CD4-positive, alpha-beta T cell treated with Interleukin-17A for 4 hours (primary cell): ENCODE measurements around the gene NCAPH2.
A peak's percentile ranks its signal among the peaks of the same experiment; 100 is the strongest.

Experiments used
- DNase-seq: peaks from one replicate; pipeline ENCODE4 v3.0.0-alpha.2; 2020; ENCODE audit warnings: mixed read lengths

The NCAPH2 gene

DNA sequence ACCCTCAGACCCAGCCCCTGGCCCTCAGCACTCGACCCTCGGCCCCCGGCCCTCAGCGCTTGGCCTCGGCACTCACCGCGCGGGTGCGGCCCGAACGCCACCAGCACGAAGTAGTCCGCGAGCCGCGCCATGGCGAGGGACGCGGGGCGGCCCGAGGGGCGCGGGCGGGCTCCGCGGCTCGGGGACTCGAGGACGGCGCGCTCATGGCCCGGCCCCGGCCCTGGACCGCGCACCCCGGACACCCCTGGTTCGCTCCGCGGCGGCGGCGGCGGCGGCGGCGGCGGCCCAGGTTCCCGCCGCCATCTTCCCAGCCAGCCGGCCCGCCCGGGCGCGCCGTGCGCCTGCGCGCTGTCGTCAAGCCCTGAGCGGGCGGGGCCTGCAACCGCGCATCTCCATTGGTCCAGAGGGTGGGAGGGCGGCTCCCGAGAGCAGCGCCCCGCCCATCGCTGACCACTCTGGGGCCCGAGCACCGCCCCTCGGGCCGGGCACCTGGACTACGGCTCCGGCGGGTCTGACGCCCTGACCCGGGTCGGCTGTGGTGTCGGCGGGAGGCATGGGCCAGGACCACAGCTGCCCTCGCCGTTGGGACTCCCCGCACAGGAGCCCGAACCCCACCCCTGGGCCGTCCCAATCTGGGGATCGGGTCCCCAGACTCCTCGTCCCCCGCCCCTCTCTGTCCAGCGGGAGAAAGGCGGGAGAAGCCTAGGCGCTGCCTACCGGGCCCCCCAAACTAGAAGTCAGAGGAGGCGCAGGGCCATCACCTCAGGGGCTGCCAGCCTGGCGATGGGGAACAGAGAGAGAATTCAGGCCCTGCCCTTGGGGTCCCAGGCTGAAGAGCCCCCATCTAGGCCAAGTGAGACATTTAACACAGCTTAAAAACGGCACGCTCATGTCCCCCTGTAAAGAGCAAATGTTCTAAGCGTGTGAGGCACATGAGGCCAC lies 33.0 kb upstream of the NCAPH2 start, which contains the start of gene SBF1:
SBF1 (minus strand) TSS at position 326 of the 942 bp plus-strand sequence; CDS start at position 131, 195 bp downstream.
- DNase-seq: peak; percentile 91

DNA sequence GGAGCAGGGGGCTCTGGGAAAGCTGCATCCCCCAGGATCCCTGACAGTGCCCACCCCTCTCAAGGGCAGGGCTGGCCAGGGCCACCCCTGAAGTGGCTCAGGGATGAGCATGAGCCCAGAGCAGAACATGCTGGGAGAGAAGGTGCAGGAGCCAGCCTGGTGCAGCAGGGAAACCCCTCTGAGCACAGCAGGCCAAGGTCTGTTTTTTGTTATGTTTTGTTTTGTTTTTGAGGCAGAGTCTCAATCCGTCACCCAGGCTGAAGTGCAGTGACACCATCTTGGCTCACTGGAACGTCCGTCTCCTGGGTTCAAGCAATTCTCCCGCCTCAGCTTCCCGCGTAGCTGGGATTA lies 32.4 kb upstream of the NCAPH2 start:
- DNase-seq: no peak

DNA sequence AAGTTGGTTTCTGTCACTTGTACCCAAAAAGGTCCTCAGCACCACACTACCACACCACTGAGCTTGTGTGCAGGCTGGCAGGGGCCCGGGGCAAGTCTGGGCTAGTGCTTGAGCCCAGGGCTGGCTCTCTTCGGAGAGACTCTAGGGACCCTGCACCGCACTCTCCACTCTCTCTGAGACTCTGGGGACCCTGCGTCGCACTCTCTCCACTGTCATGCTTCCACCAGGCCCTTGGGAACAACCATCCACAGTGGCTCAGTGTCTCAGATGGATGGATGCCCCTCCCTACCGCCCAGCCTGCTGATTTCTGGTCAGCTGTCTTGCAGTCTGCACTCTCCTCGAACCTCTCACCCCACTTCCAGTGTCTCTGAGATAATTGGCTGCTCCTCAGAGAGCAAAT lies 31.2 kb upstream of the NCAPH2 start:
- no peak for DNase-seq

DNA sequence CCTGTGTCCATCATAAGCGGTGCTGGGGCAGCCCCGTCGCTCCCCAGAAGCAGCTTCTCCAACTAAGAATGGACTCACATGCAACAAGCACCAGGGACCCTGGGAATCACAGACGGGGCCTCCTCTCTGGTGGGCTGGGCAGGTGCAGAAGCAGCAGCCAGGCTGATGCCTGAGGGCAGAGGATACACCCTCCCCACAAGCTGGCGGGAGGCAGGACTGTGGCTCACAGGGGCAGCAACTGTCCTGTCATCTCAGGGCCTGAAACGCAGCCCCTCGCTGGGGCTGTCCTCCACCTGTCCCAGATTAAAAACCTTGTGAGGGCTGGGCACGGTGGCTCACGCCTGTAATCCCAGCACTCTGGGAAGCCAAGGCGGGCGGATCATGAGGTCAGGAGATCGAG lies 30.1 kb upstream of the NCAPH2 start:
- no peak for DNase-seq

DNA sequence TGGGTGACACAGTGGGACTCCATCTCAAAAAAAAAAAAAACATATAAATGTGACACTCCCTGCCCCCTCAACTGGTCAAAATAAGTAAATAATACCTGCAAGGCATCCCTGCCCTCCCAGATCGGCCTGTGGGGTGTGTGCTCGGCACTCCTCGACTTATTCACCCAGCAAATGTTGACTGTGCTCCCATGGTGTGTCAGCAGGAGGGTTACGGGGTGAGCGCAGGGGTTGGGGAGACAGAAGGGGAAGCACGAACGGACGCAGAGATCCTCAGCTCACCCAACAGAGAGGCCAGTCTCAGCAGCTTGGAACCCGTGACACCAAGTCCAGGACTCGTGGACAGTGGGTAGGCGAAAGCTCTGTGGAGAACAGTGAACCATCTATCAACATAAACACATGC lies 28.3 kb upstream of the NCAPH2 start:
- no peak for DNase-seq

DNA sequence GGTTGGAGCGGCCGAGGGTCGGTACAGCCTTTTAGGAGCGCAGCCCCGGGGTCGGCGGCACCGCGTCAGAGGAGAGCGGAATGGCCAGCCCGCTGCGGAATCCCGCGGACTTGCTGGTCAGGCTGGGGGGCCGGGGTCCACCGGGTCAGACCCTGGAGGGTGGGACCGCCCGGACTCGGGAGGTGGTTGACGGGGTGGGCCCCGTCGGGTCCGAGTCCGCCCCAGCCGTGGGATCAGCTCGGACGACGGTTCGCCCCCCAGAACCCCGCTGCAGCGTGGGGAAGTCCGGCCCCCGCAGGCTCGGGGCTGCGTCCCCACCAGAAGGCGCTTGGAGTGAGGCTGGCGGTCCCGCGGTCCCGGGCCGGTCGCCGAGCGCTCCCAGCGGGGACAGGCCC lies 27.0 kb upstream of the NCAPH2 start:
- DNase-seq: no peak

DNA sequence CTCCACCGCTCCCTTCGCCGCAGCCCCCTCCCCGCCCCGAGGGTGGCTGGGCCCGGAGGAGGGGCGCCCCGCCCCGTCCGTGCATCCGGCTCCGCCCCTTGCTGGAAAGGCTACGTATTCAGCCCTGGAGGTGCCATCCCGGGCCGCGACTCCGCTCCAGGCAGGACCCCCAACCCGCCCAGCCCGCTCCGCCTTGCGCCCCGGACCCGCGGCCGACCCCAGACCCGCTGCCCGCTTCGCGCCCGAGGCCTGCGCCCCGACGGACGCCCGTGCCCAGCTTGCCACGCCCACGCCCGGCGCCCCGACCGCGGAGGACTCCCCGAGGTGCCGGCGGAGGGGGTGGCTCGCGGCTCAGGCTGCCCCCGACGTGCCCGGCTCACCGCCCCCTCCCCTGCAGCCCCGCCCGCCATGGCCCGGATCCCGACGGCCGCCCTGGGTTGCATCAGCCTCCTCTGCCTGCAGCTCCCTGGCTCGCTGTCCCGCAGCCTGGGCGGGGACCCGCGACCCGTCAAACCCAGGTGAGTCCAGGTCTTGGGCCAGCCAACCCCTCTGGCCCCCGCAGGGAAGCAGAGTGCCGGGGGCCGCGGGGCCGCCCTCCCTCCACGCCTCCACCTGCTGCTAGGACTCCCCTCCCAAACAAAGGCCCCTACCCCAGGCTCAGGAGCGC lies 26.5 kb upstream of the NCAPH2 start, which contains the start of gene ADM2:
ADM2 (plus strand) TSS at position 104 of the 667 bp plus-strand sequence; CDS start at position 409, 305 bp downstream.
- peak; percentile 86 for DNase-seq

DNA sequence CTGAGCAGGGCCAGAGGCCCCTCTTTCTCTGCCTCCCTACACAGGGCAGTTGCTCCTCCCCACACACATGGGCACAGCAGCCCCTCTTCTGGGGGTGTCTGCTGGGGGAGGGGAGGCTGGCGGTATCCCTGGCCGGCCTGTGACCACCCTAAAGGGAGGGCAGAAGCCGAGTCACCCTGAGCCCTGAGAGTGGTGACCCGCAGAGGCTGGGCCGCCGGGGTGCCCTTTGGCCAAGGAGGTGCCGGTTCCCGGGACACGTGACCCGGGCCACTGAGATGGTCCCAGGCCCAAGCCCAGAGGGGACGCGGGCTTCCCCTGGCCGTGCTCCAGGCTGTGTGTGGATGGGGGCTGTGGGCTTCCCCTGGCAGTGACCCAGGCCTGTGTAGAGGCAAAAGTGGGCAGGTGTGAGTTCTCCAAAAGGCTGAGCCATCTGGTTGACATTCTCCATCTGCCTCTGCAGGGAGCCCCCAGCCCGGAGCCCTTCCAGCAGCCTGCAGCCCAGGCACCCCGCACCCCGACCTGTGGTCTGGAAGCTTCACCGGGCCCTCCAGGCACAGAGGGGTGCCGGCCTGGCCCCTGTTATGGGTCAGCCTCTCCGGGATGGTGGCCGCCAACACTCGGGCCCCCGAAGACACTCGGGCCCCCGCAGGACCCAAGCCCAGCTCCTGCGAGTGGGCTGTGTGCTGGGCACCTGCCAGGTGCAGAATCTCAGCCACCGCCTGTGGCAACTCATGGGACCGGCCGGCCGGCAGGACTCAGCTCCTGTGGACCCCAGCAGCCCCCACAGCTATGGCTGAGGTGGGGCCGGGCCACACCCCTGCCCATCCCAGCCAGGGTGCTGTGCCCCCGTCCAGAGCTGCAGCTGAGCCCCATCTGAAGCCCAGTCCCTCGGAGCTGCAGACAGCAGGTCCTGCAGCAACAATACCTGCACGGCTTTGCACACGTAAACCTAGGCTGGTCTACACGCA lies 25.6 kb upstream of the NCAPH2 start:
- DNase-seq: no peak

DNA sequence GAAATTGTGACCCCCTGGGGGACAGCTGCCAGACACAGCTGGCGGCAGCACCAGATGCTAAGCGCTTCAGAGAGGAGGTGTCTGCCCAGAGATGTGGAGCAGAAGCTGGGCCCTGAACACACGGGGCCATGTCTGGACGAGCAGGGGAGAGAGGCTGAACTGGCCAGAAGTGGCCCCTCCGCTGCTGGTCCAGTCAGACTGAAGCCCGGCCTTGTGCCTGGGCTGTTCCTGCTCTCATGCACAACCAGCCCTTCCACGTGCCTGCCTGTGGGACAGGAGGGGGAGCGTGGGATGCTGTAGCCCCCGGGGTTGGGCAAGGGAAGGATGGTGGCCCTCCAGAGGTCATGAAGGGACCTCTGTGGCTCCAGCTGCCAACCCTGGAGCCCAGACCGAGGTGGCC lies 24.9 kb upstream of the NCAPH2 start:
- DNase-seq: no peak

DNA sequence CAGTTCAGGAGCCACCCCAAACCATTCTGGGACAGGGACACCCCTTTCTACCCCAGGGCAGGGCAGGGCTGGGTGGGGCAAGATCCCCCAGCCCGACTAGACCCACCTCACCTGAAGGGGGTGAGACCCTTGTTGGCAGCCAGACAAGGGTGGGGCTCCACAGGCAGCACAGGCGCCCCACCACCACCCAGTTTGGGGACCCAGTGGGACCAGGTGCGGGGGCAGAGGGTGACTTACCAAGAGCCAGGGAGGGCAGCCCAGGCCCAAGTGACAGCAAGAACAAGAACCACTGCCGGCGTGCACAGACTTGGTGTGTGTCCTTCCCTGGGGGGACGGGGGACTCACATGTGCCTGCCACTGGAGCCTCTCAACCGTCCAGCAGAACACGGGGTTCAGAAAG lies 24.5 kb upstream of the NCAPH2 start:
- DNase-seq: no peak

DNA sequence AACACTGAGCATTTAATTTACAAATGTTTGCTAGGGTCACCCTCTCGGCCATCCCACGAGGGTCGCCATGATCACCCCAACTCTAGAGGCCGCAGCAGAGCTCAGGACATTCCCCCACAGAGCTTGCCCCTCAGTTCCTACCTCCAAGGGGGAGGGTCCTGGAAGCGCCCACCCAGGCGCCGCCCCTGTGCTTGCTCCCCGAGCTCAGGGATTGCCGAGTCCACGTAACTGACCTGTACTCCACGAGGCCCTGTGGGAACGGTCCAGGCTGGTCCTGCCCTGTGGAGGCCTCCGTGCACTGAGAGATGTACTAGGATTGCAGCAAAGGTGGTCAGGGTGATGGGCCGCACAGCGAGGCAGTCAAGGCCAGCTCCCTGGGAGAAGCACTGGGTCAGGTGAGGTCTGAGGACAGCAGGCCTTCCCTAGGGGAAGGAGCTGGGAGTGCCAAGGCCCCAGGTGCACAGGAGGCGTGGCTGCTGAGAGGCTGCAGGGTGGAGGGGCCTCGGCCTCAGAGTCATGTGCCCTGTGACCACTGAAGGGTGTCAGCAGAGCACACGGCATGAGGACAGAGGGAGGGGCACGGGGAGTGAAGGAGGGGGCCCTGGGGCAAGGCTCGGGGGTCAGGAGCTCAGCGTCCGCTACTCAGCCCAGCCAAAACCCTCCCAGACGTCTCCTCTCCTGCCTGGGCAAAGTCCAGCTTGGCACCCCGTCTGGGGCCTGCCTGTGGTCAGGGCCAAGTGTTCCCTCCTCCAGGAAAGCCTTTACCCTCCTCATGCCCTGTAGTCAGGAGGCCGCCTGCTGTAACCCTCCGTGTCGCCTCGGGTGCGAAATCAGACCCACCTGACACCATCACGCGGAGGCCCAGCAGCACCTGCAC lies 23.8 kb upstream of the NCAPH2 start:
- DNase-seq: no peak

DNA sequence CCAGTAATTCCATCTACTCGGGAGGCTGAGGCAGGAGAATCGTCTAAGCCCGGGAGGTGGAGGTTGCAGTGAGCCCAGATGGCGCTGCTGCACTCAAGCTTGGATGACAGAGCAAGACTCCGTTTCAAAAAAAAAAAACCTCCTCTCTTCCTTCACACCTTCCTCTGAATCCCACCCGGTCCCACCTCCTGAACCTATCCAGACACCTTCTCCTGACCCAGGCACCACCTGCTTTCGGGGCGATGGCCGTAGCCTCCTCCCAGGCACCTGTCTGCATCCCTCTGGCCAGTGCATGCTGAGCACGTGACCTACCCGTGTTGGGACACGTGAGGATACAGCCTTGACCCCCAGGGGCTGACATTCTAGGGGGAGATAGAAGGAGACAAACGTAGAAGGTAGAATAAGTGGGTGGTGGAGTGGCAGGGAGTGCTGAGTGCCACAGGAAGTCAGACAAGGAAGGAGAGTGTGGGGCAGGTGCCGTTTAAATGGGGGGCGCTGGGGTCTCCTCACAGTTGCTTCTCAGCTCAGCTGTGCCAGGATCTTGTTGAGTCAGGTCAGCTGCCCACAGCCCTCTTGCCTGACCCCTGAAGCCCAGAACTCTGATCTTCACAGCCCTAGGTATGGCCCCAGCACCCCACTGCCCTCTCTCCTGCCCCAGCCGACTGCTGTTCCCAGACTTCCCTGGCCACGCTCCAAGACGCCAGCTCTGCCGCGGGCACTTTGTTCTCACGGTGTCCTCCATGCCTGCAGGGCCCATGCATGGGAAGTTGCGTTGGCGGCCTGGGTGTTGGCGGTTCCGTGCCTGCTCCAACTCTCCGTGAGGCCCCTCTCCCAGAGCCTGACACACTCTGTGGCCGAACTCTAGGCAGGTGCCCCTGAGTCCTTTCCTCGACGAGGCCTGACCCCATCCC lies 22.5 kb upstream of the NCAPH2 start:
- no peak for DNase-seq

DNA sequence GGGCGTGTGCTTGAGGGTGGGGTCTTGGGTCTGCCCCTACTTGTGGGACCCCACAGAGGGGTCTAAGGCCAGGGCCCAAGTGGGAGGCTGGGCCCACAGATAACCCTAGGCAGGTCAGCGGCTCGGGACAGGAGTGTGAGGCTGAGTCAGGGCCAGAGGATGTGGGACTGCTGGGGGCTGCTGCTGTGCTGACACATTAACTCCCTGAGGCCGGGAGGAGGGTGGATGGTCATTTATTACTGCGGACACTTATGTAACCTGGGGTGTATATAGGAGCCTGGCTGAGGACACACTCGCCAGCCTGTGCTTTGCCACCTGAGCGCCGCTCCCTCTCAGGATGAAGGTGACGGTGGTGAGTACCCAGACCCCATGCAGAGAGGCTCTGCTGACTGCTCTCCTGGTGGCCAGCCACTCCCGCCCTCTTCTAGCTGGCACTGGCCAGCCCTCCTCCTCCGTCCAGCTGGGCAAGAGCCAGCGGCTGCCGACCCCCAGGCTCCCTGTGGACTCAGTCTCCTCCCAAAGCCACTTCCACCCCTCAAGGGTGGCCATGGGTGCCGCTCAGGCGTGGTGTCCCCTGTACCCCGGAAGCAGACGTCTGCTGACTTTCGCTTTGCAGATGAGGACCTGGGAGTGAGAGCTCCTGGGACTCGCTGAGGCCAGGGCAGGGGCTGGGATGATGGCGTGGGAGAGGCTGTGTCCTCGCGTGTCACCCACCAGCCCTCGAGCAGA lies 21.3 kb upstream of the NCAPH2 start, which contains the start of gene MIOX:
MIOX (plus strand) TSS at position 299 of the 729 bp plus-strand sequence; CDS start at position 338, 39 bp downstream.
- no peak for DNase-seq

DNA sequence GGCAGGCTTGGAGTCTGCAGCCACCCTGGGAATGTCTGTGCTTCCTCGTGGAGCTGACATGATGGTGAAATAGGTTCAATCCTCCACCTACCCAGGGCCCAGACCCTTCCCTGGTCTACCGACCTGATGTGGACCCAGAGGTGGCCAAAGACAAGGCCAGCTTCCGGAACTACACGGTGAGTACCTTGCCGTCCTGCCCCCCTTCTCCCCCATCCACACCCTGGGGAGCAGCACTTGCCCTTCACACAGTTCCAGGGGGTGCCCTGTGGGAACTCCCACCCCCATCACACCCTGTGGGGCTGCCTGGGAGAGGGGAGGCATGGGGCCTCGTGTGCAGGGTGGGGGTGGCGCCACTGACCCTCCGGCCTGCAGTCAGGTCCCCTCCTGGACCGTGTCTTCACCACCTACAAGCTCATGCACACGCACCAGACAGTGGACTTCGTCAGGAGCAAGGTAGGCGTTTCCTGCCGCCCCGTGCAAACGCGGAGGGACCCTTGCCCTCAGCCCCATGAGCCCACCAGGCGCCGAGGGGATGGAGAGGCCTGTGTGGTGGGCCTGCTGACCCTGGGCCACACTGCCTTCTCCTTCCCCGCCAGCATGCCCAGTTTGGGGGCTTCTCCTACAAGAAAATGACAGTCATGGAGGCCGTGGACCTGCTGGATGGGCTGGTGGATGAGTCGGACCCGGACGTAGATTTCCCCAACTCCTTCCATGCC lies 20.6 kb upstream of the NCAPH2 start:
- no peak for DNase-seq

DNA sequence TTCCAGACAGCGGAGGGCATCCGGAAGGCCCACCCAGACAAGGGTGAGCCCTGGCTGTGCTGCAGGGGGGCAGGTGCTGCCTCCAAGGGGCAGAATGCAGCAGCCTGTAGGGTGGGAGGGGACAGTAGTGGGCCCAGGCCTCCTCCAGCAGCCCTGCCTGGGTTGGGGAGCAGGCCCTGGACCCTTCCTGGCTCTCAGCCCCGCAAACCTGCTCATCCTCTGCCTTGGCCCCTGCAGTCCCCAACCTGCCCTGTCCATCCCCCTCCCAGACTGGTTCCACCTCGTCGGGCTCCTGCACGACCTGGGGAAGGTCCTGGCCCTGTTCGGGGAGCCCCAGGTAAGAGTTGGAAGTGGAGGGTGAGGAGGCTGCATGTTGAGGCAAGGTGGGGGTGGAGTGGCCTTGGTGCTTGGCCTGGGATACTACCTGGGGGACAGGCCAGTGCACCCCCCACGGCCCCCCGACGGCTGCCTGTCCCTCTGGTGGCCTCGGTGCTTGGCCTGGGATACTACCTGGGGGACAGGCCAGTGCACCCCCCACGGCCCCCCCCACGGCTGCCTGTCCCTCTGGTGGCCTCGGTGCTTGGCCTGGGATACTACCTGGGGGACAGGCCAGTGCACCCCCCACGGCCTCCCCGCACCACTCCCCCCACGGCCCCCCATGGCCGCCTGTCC lies 19.9 kb upstream of the NCAPH2 start:
- DNase-seq: no peak

DNA sequence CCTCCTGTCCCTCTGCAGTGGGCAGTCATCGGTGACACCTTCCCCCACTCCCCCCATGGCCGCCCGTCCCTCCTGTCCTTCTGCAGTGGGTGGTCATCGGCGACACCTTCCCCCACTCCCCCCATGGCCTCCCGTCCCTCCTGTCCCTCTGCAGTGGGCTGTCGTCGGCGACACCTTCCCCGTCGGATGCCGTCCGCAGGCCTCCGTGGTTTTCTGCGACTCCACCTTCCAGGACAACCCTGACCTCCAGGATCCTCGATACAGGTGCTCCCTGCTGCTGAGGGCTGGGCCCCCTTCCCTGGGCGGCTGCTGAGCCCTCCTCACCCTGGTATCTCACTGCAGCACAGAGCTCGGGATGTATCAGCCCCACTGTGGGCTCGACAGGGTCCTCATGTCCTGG lies 19.1 kb upstream of the NCAPH2 start:
- DNase-seq: no peak

DNA sequence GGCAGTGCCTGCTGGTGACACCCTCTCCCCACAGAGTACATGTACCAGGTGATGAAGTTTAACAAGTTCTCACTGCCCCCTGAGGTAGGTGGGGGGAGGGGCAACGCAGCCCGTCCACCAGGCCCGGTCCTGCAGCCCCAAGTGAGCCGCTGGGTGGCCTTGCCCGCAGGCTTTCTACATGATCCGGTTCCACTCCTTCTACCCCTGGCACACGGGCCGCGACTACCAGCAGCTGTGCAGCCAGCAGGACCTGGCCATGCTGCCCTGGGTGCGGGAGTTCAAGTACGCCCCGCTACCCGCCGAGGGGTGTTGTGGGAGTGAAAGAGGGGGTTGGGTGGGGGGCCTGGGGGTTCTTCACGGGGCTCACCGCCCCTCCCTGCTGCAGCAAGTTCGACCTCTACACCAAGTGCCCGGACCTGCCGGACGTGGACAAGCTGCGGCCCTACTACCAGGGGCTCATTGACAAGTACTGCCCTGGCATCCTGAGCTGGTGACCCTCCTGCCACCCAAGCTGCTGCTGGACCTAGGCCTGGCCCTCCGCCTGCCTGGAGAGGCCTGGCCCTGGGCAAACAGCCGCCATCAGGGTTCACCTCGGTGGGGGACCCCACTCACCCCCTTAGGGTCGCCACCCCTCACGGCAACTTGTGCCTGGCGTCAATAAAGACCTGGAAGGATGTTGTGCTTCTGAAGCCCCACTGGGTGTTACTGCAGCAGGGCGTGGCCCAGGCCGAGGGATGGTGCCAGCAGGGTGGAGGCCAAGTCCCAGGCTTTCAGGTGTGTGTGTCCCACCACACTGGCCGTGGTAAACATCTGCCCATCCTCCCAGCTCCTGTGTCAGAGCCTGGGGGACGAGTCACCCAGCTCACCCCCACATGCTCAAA lies 18.4 kb upstream of the NCAPH2 start:
- no peak for DNase-seq
